Vagina (tissue), 2 donors: ENCODE data around the gene TRAPPC2. TPM values are rescaled to one million over a fixed set of nuclear protein-coding genes. Genes with fewer than 3 reads are reported as not detected.

Experiments
- DNase-seq, 2 donors: peaks; one replicate each; pipeline ENCODE4 v3.0.0-alpha.2; 2017; ENCODE audit errors: extremely low spot score in 2 of 2
- H3K27ac ChIP-seq: fragments of 200-600 bp; sonication (generic); one replicate; pipeline ENCODE4 v1.5.1; 2019
- H3K27me3 ChIP-seq: fragments of 200-600 bp; sonication (generic); one replicate; pipeline ENCODE4 v1.5.1; 2019
- H3K36me3 ChIP-seq, 2 donors: fragments of 200-600 bp; sonication (generic); one replicate each; pipeline ENCODE4 v1.5.1; 2017 to 2019
- H3K4me1 ChIP-seq: fragments of 200-600 bp; sonication (generic); one replicate; pipeline ENCODE4 v1.5.1; 2019
- H3K4me3 ChIP-seq, 2 donors: fragments of 200-600 bp; sonication (generic); 1 replicate in 1 of 2; 2 replicates in 1 of 2; pipeline ENCODE4 v1.5.1; 2016 to 2019
- H3K9me3 ChIP-seq: fragments of 200-600 bp; sonication (generic); one replicate; pipeline ENCODE4 v1.5.1; 2019
- POLR2A ChIP-seq, 2 donors: fragments of 450-650 bp; IDR thresholded peaks; one replicate each; pipeline ENCODE4 v1.6.1; 2017; ENCODE audit warnings: antibody characterized with exemption in 2 of 2, mild to moderate bottlenecking in 2 of 2, moderate library complexity in 2 of 2
- POLR2AphosphoS5 ChIP-seq, 2 donors: sonication (generic); formaldehyde crosslinking; IDR thresholded peaks; one replicate each; pipeline ENCODE4 v1.9.0; 2017; ENCODE audit warnings: antibody characterized with exemption in 2 of 2, mild to moderate bottlenecking in 2 of 2, low read depth in 1 of 2; ENCODE audit not compliant: insufficient read depth in 1 of 2
- intact Hi-C: fragments of 100-400 bp; cut with DNase I; formaldehyde crosslinking; loops from one replicate; pipeline ENCODE4 v1.15.1; 2023
- total RNA-seq: library from RNA; depleted of rRNA; stranded (reverse); fragments of >200 nt; gene quantifications from one replicate; pipeline ENCODE4 v1.2.3, GENCODE V29; 2016
- TF ChIP-seq, protein P1 (sequence below), 3 experiments: fragments of 450-650 bp in 2 of 3; fragments of 200-600 bp in 1 of 3; sonication (generic) in 1 of 3; IDR thresholded peaks; one replicate each; pipeline ENCODE4 v1.5.1; 2017 to 2019; ENCODE audit warnings: antibody characterized with exemption in 3 of 3, mild to moderate bottlenecking in 2 of 3, moderate library complexity in 2 of 3

Gene TRAPPC2
- total RNA-seq, 1 donor from 2014 or later, result 14.2 TPM

DNA sequence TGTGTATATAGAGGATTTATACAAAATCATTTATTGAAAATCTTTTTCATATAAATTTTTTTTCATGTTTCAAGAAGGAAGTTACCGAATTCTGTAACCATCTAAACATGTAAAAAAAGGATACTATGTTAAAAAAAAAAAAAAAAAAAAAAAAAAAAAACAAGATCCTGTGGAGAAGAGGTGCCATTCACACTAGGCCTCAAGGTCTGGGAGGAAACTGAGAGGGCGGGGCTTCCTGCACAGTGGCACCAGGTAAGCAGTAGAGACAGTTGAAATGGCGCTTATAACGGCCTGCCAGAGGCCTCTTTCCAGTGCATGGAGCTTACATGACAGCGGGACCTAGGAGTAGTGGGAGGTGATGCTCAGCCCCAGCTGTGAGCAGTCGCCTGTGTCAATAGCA, 17.5 kb downstream of the TRAPPC2 start:
- Histone ChIP-seq H3K27ac (no peak overlapping the region), H3K36me3 (peaks cover 0 to 13% of the 10 kb centered on the region in 2 donors), H3K4me3 (no peak overlapping the region), H3K9me3 (no peaks in the 10 kb centered on the region), H3K4me1 (peaks cover 19% of the 10 kb centered on the region), H3K27me3 (no peaks in the 10 kb centered on the region)
- TF ChIP-seq POLR2AphosphoS5 (IDR thresholded peaks at IDR 0.05; ENCODE audit: insufficient read depth in 1 of 2, low read depth in 1 of 2) (no peak), POLR2A (IDR thresholded peaks at IDR 0.05) (no peak)
- TF ChIP-seq, protein P1, sequence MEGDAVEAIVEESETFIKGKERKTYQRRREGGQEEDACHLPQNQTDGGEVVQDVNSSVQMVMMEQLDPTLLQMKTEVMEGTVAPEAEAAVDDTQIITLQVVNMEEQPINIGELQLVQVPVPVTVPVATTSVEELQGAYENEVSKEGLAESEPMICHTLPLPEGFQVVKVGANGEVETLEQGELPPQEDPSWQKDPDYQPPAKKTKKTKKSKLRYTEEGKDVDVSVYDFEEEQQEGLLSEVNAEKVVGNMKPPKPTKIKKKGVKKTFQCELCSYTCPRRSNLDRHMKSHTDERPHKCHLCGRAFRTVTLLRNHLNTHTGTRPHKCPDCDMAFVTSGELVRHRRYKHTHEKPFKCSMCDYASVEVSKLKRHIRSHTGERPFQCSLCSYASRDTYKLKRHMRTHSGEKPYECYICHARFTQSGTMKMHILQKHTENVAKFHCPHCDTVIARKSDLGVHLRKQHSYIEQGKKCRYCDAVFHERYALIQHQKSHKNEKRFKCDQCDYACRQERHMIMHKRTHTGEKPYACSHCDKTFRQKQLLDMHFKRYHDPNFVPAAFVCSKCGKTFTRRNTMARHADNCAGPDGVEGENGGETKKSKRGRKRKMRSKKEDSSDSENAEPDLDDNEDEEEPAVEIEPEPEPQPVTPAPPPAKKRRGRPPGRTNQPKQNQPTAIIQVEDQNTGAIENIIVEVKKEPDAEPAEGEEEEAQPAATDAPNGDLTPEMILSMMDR (IDR thresholded peaks at IDR 0.05), result no peak
- intact Hi-C loops, result no loop called here
- DNase-seq, result no peak

DNA sequence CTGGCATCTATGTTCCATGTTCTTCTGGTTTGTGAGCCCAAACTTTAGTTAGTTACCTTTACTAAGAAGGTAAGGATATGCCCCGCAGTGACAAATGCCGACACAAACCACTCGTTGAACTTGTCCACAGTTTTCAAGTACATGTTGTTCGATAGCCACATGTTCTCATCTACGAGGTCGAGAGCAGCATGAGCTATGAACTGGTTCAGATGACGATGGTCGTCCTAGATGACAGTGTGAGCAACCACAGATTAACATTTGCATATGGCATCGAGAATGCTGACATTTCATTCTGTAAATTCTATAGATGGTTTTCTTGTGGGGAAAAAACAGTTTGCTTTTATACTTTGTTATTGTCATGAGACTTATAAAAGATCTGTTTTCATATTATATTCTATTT, 18.0 kb downstream of the TRAPPC2 start:
- H3K27me3 ChIP-seq, result no peaks in the 10 kb centered on the region
- intact Hi-C loops, result no loop called here
- H3K4me1 ChIP-seq, result peaks cover 19% of the 10 kb centered on the region
- DNase-seq, result no peak
- no peak overlapping the region for H3K27ac ChIP-seq
- H3K9me3 ChIP-seq, result no peaks in the 10 kb centered on the region
- H3K4me3 ChIP-seq, result no peak overlapping the region
- H3K36me3 ChIP-seq, result peaks cover 0 to 13% of the 10 kb centered on the region in 2 donors
- TF ChIP-seq, protein P1 (IDR thresholded peaks at IDR 0.05), result no peak
- TF ChIP-seq POLR2AphosphoS5 (IDR thresholded peaks at IDR 0.05; ENCODE audit: insufficient read depth in 1 of 2, low read depth in 1 of 2) (no peak), POLR2A (IDR thresholded peaks at IDR 0.05) (no peak)

DNA sequence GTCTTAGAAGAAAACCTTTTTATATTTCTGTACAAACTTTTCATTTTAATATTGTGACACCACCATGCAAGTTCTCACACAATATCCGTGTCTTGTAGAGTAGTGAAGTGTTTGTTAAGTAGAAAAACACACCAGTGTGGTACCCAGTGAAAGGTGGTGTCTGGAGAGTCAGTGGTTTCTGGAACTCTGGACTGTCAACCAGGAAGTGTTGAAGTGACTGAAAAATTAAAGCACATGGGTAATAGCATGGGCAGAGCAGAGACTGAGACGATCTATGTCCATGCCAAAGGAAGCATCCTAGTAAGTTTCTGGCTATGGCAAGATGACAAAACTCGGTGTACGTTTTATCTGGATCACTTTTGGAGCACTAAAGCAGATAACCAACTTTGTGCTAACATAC, 23.3 kb downstream of the TRAPPC2 start:
- intact Hi-C loops, result no loop called here
- H3K4me1 ChIP-seq, result no peaks in the 10 kb centered on the region
- H3K27ac ChIP-seq, result no peak overlapping the region
- H3K27me3 ChIP-seq, result no peaks in the 10 kb centered on the region
- H3K36me3 ChIP-seq, result peaks cover 0 to 9% of the 10 kb centered on the region in 2 donors
- H3K9me3 ChIP-seq, result no peaks in the 10 kb centered on the region
- TF ChIP-seq POLR2AphosphoS5 (IDR thresholded peaks at IDR 0.05; ENCODE audit: insufficient read depth in 1 of 2, low read depth in 1 of 2) (no peak), POLR2A (IDR thresholded peaks at IDR 0.05) (no peak)
- TF ChIP-seq, protein P1 (IDR thresholded peaks at IDR 0.05), result no peak
- no peak for DNase-seq
- H3K4me3 ChIP-seq, result no peak overlapping the region

DNA sequence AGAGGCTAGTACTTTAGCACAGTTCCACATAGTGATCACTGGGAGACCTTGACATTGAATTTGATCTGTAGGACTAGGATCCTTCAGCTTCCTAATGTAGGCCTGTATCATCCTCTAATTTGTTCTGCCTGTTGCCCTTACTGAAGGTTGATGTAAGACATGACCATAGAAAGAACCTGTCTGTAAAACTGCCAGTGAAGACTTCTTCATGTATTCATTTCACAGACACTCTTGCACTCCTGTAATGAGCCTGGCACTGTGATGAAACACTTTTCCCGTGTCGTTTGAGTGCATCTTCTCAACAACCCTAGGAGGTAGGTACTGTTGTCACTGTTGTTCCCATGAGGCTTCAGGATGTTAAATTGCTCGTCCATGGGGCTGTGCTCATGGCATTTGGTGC, 30.8 kb downstream of the TRAPPC2 start:
- Histone ChIP-seq H3K27me3 (no peaks in the 10 kb centered on the region), H3K9me3 (no peaks in the 10 kb centered on the region), H3K36me3 (no peaks in the 10 kb centered on the region), H3K4me3 (no peak overlapping the region), H3K27ac (no peak overlapping the region), H3K4me1 (peaks cover 34% of the 10 kb centered on the region)
- no peak for DNase-seq
- intact Hi-C loops, result no loop called here
- no peak for TF ChIP-seq POLR2AphosphoS5 (IDR thresholded peaks at IDR 0.05; ENCODE audit: insufficient read depth in 1 of 2, low read depth in 1 of 2)

DNA sequence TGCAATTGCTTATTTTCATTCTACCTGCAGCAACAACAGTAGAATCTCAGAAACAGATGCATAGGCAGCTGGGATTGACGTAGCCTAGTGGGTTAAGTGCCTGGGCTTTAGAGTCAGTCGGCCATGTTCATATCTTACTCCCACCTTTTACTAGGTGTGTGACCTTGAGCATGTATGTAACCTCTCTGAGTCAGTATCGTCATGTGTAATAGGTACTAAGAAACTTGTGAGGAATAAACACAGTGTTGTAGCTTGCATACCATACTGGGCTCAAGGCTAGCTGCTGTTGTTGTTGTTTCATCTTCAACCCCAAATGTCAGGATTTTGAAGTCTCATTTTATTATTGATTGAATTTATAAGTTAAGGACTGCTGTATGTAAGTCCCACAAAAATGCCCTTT, 31.3 kb downstream of the TRAPPC2 start:
- Histone ChIP-seq H3K36me3 (no peaks in the 10 kb centered on the region), H3K27me3 (no peaks in the 10 kb centered on the region), H3K27ac (no peak overlapping the region), H3K4me1 (peaks cover 34% of the 10 kb centered on the region), H3K4me3 (no peak overlapping the region), H3K9me3 (no peaks in the 10 kb centered on the region)
- TF ChIP-seq POLR2A (IDR thresholded peaks at IDR 0.05), result no peak
- no peak for TF ChIP-seq POLR2AphosphoS5 (IDR thresholded peaks at IDR 0.05; ENCODE audit: insufficient read depth in 1 of 2, low read depth in 1 of 2)
- DNase-seq, result no peak
- intact Hi-C loops, result no loop called here

DNA sequence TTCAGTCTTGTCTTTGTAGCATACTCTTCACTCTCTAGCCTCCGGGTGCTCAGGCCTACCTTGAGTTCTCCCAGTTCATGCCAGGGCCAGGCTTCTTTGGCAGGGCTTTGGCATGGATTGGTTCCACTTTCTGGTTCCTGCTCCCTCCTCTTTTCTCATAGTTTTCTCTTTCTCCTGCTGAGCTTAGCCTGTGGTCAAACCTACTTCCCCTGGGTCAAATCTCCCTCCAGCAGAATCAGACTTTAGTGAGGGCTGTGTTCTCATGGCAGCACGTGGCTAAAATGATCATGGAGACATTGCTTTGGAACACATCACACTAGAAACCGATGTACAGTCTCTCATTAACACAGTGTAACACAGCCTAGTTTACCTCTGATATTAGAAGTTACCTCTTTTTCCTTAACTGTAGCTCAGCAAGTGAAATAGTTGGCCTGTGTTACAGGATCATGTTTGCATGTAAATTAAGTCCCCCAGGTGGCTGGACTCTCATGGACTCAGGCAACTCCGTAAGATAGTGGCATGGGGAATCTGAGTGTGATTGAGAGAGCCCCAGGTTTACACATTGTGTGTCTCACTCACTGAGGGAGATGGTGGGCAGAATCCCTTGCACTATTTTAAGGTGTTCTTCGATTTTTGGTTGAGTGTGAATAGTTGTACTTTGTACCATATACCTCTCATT, 32.2 kb downstream of the TRAPPC2 start:
- no peak for TF ChIP-seq POLR2A (IDR thresholded peaks at IDR 0.05)
- TF ChIP-seq, protein P1 (IDR thresholded peaks at IDR 0.05), result no peak
- no peak for TF ChIP-seq POLR2AphosphoS5 (IDR thresholded peaks at IDR 0.05; ENCODE audit: insufficient read depth in 1 of 2, low read depth in 1 of 2)
- intact Hi-C loops, result no loop called here
- H3K9me3 ChIP-seq, result no peaks in the 10 kb centered on the region
- H3K4me3 ChIP-seq, result no peak overlapping the region
- peaks cover 34% of the 10 kb centered on the region for H3K4me1 ChIP-seq
- no peak overlapping the region for H3K27ac ChIP-seq
- H3K27me3 ChIP-seq, result no peaks in the 10 kb centered on the region
- DNase-seq, result no peak
- no peaks in the 10 kb centered on the region for H3K36me3 ChIP-seq
